IMR-90 (cell line): ENCODE data around the gene LYRM4. TPM values are rescaled to one million over a fixed set of nuclear protein-coding genes. Genes with fewer than 3 reads are reported as not detected.
"Not testable (repeated sequence)": the region's sequence is repeated elsewhere in the genome, so short reads cannot be mapped to it uniquely, and the experiment has no call there.

Source experiments
- ATAC-seq: fragments of 200-7000 bp; cut with Tn5 transposase; 2 replicates; pipeline ENCODE4 v1.9.1; 2020; ENCODE audit warnings: low read depth, mild to moderate bottlenecking, moderate library complexity
- BruUV-seq: library from RNA; stranded (reverse); fragments of 400-500 nt; replicated peaks from 2 replicates; lab custom pipeline; 2021; lab: Mats Ljungman, UMichigan
- CTCF ChIA-PET: fragments of 300-600 bp; formaldehyde crosslinking; extraction: SDS; loops from one replicate; lab custom pipeline; 2021; ENCODE audit warnings: antibody characterized with exemption; lab: Yijun Ruan, JAX
- POLR2A ChIA-PET: fragments of 300-600 bp; sonication (Branson Sonifier 250); formaldehyde crosslinking; loops from one replicate; lab custom pipeline; 2022; ENCODE audit warnings: antibody characterized with exemption; ENCODE audit not compliant: unreplicated experiment; lab: Charles Lee
- DNase-seq: peaks from one replicate; pipeline ENCODE4 v3.0.0; 2013
- H2AFZ ChIP-seq: replicated peaks from 2 replicates; pipeline ENCODE3; 2013; ENCODE audit warnings: low read length, mild to moderate bottlenecking; ENCODE audit not compliant: poor library complexity
- H2AK5ac ChIP-seq: 2 replicates; pipeline ENCODE4 v1.6.1; 2013; ENCODE audit warnings: low read depth, low read length, inconsistent platforms
- H2AK9ac ChIP-seq: replicated peaks from 2 replicates; pipeline ENCODE3; 2013; ENCODE audit warnings: mild to moderate bottlenecking, low read depth, low read length, moderate library complexity; ENCODE audit not compliant: poor library complexity
- H2BK120ac ChIP-seq: 2 replicates; pipeline ENCODE4 v1.6.1; 2013; ENCODE audit warnings: low read depth, low read length, inconsistent platforms
- H2BK15ac ChIP-seq: 3 replicates; pipeline ENCODE4 v1.6.1; 2013; ENCODE audit warnings: low read depth, low read length, inconsistent platforms
- H2BK20ac ChIP-seq: 2 replicates; pipeline ENCODE4 v1.6.1; 2013; ENCODE audit warnings: low read depth, mild to moderate bottlenecking, inconsistent platforms, low read length, moderate library complexity
- H2BK5ac ChIP-seq: 2 replicates; pipeline ENCODE4 v1.6.1; 2013; ENCODE audit warnings: mild to moderate bottlenecking, low read depth, low read length, inconsistent platforms; ENCODE audit not compliant: poor library complexity, severe bottlenecking
- H3K14ac ChIP-seq: replicated peaks from 2 replicates; pipeline ENCODE4 v1.6.1; 2013; ENCODE audit warnings: low read depth, low read length, inconsistent platforms
- H3K18ac ChIP-seq: 2 replicates; pipeline ENCODE4 v1.6.1; 2013; ENCODE audit warnings: low read depth, low read length, control low read depth
- H3K23ac ChIP-seq: 2 replicates; pipeline ENCODE4 v1.6.1; 2013; ENCODE audit warnings: low read depth, low read length, inconsistent platforms
- H3K27ac ChIP-seq: 2 replicates; pipeline ENCODE4 v1.5.1; 2013; ENCODE audit warnings: mild to moderate bottlenecking, control low read depth, low read length; ENCODE audit not compliant: insufficient read depth
- H3K27me3 ChIP-seq: 2 replicates; pipeline ENCODE4 v1.6.1; 2013; ENCODE audit warnings: low read length; ENCODE audit not compliant: control insufficient read depth, insufficient read depth
- H3K36me3 ChIP-seq: 2 replicates; pipeline ENCODE4 v1.6.1; 2013; ENCODE audit warnings: low read length, mixed read lengths; ENCODE audit not compliant: control insufficient read depth, insufficient read depth
- H3K4ac ChIP-seq: 2 replicates; pipeline ENCODE4 v1.6.1; 2013; ENCODE audit warnings: low read depth, low read length, inconsistent platforms
- H3K4me1 ChIP-seq: 2 replicates; pipeline ENCODE4 v1.6.1; 2013; ENCODE audit warnings: low read length, mixed read lengths; ENCODE audit not compliant: control insufficient read depth, insufficient read depth
- H3K4me2 ChIP-seq: 2 replicates; pipeline ENCODE4 v1.6.1; 2013; ENCODE audit warnings: low read depth, mild to moderate bottlenecking, control low read depth, low read length, moderate library complexity
- H3K4me3 ChIP-seq: 2 replicates; pipeline ENCODE4 v1.5.1; 2013; ENCODE audit warnings: low read depth, mild to moderate bottlenecking, control low read depth, low read length, moderate library complexity; ENCODE audit not compliant: insufficient read depth
- H3K56ac ChIP-seq: 2 replicates; pipeline ENCODE4 v1.6.1; 2013; ENCODE audit warnings: low read length, inconsistent platforms; ENCODE audit not compliant: insufficient read depth; ENCODE audit errors: extremely low read depth
- H3K79me1 ChIP-seq, 2 experiments: 2 replicates each; pipeline ENCODE4 v1.6.1; 2013; ENCODE audit warnings: low read length in 2 of 2, inconsistent platforms in 1 of 2, low read depth in 1 of 2
- H3K9ac ChIP-seq: 2 replicates; pipeline ENCODE4 v1.6.1; 2013; ENCODE audit warnings: low read depth, low read length, control low read depth
- H3K9me1 ChIP-seq: 2 replicates; pipeline ENCODE4 v1.6.1; 2013; ENCODE audit warnings: low read length, inconsistent platforms; ENCODE audit not compliant: insufficient read depth
- H3K9me3 ChIP-seq: 2 replicates; pipeline ENCODE4 v1.6.1; 2013; ENCODE audit warnings: low read length; ENCODE audit not compliant: control insufficient read depth, insufficient read depth
- H4K20me1 ChIP-seq: 2 replicates; pipeline ENCODE4 v1.6.1; 2013; ENCODE audit warnings: low read length, inconsistent platforms; ENCODE audit not compliant: insufficient read depth
- H4K5ac ChIP-seq: 2 replicates; pipeline ENCODE4 v1.6.1; 2013; ENCODE audit warnings: mild to moderate bottlenecking, low read depth, low read length, control low read depth
- H4K8ac ChIP-seq, 2 experiments: 2 replicates each; pipeline ENCODE4 v1.6.1; 2013; ENCODE audit warnings: low read depth in 2 of 2, low read length in 2 of 2, control low read depth in 1 of 2, inconsistent platforms in 1 of 2
- H4K91ac ChIP-seq: 2 replicates; pipeline ENCODE4 v1.6.1; 2013; ENCODE audit warnings: low read depth, low read length, inconsistent platforms; ENCODE audit not compliant: insufficient read depth
- CEBPB ChIP-seq: IDR thresholded peaks from 2 replicates; pipeline ENCODE4 v1.6.1; 2012; ENCODE audit warnings: low read depth, low read length, improper control_type of control experiment
- RCOR1 ChIP-seq: IDR thresholded peaks from 2 replicates; pipeline ENCODE4 v1.6.1; 2012; ENCODE audit warnings: mild to moderate bottlenecking, low read length, improper control_type of control experiment; ENCODE audit not compliant: insufficient replicate concordance
- WGBS, 2 experiments: methylation state at CpG; one replicate each; pipeline versions ENCODE4 v1.1.5 to v1.1.7; 2013; ENCODE audit warnings: missing lambda C conversion rate in 2 of 2; ENCODE audit not compliant: insufficient read length in 1 of 2; ENCODE audit errors: extremely low coverage in 2 of 2; 5-methylcytosine and 5-hydroxymethylcytosine counted together
- dilution Hi-C: fragments of 300-500 bp; cut with HindIII; formaldehyde crosslinking; loops from one replicate; pipeline ENCODE4 v1.14.3; 2018; ENCODE audit warnings: low sequenced_read_pairs; ENCODE audit not compliant: unreplicated experiment
- in situ Hi-C: fragments of 300-500 bp; cut with MboI; formaldehyde crosslinking; loops from 3 replicates; pipeline ENCODE4 v1.14.3; 2019; ENCODE audit warnings: low sequenced_read_pairs, inconsistent platforms, mixed read lengths
- intact Hi-C: fragments of 100-400 bp; cut with micrococcal nuclease; formaldehyde crosslinking; loops from 2 replicates; pipeline ENCODE4 v1.10.0; 2022
- polyA plus RNA-seq, 3 experiments: library from polyadenylated mRNA; depleted of rRNA; stranded (reverse); fragments of >200 nt; gene quantifications; 2 replicates each; pipeline ENCODE4 v1.2.3, GENCODE V29; 2012; ENCODE audit warnings: low replicate concordance in 1 of 3
- total RNA-seq: library from RNA; depleted of rRNA; stranded (reverse); fragments of >200 nt; gene quantifications from 2 replicates; pipeline ENCODE4 v1.2.3, GENCODE V29; 2012

LYRM4 gene
- total and polyA plus RNA-seq, 2 of the 4 experiments (the other 2 are of a cell fraction), result 11.5 to 26.6 TPM

DNA sequence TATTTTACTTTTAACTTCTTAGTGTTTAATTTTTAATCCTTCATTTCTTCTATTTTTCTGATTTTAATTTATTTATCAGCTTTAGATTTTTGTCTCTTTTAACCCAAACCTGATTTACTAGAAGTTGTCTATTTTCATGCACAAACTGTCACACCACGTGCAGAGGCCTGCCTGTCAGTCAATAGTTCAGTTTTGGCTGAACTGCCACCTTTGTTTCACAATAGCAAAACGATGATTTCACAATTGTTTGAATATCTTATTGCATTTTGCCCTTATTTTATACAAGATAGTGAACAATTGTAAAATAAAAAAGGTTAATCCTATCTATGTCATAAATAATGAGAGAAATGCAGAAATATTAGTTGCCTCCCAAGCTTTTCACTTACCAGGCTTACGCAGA, 199.6 kb downstream of the LYRM4 start:
- POLR2A ChIA-PET, result no interaction called here
- H3K36me3 ChIP-seq, result no peaks in the 10 kb centered on the region
- no peaks in the 10 kb centered on the region for H4K20me1 ChIP-seq
- CTCF ChIA-PET, result interaction anchor here (1.0 kb wide), 1 partner anchor 83 kb away, joined by 3 read pairs; no protein-coding TSS in a partner anchor
- H3K27me3 ChIP-seq, result no peaks in the 10 kb centered on the region; the same call in 1 of the 2 replicates
- H3K4ac ChIP-seq, result no peak overlapping the region
- no peak overlapping the region for H2BK5ac ChIP-seq
- dilution Hi-C loops (no loop called here), in situ Hi-C loops (no loop called here), intact Hi-C loops (no loop called here)
- TF ChIP-seq RCOR1 (no peak), CEBPB (peak; percentile 59; the same call in 1 of the 2 replicates)
- no peak overlapping the region for H4K8ac ChIP-seq
- no peak overlapping the region for H3K4me2 ChIP-seq
- H3K9me1 ChIP-seq, result no peaks in the 10 kb centered on the region
- no peak overlapping the region for H4K91ac ChIP-seq
- no peak overlapping the region for H3K23ac ChIP-seq
- no peak overlapping the region for H3K56ac ChIP-seq
- H2AK5ac ChIP-seq, result no peak overlapping the region
- ATAC-seq (no peak), DNase-seq (no peak)
- H3K79me1 ChIP-seq, result no peaks in the 10 kb centered on the region
- no CpG with 5 or more reads among the region's 3 CpGs for WGBS, 2 experiments
- no peak overlapping the region for H3K14ac ChIP-seq
- no peak overlapping the region for H3K9ac ChIP-seq
- BruUV-seq, result no TSS peak
- no peak overlapping the region for H2AFZ ChIP-seq
- H3K9me3 ChIP-seq, result no peaks in the 10 kb centered on the region
- H3K18ac ChIP-seq, result no peak overlapping the region
- no peak overlapping the region for H2BK20ac ChIP-seq
- no peak overlapping the region for H3K27ac ChIP-seq
- H4K5ac ChIP-seq, result no peak overlapping the region
- H2AK9ac ChIP-seq, result no peak overlapping the region
- H2BK120ac ChIP-seq, result no peak overlapping the region
- H3K4me1 ChIP-seq, result no peaks in the 10 kb centered on the region
- H2BK15ac ChIP-seq, result no peak overlapping the region
- no peak overlapping the region for H3K4me3 ChIP-seq

DNA sequence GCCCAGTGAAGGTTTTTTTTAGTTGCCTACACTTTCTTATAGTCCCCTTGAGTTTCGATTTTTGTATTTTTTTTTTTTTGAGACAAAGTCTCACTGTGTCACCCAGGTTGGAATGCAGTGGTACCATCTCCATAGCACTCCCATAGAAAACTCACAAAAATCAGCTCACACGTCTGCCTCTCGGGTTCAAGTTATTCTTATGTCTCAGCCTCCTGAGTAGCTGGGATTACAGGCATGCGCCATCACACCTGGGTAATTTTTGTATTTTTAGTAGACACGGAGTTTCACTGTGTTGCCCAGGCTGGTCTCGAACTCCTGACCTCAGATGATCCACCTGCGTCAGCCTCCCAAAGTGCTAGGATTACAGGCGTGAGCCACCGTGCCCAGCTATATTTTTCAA, 200.3 kb downstream of the LYRM4 start:
- H3K9ac ChIP-seq, H2BK15ac ChIP-seq, POLR2A ChIA-PET, H4K91ac ChIP-seq, H3K4me3 ChIP-seq, H3K79me1 ChIP-seq, H3K9me3 ChIP-seq, H2AK5ac ChIP-seq, H3K9me1 ChIP-seq, H3K56ac ChIP-seq, H4K8ac ChIP-seq, H3K23ac ChIP-seq, H4K5ac ChIP-seq, H2AFZ ChIP-seq, BruUV-seq, H3K4me1 ChIP-seq, H3K27me3 ChIP-seq, H4K20me1 ChIP-seq, H2BK120ac ChIP-seq, H3K27ac ChIP-seq, dilution Hi-C loops, DNase-seq, H2BK20ac ChIP-seq, H2BK5ac ChIP-seq, intact Hi-C loops, H3K18ac ChIP-seq, H3K4ac ChIP-seq, H3K36me3 ChIP-seq, in situ Hi-C loops, H3K4me2 ChIP-seq, H2AK9ac ChIP-seq, H3K14ac ChIP-seq, ATAC-seq: not testable (repeated sequence)
- CTCF ChIA-PET, result interaction anchor here (1.0 kb wide), 1 partner anchor 83 kb away, joined by 3 read pairs; no protein-coding TSS in a partner anchor
- WGBS, 2 experiments, result no CpG with 5 or more reads among the region's 9 CpGs
